Fibroblast of lung (primary cell): ENCODE data around the gene OGFR.

Experiments
- EZH2 ChIP-seq: IDR thresholded peaks from 2 replicates; pipeline ENCODE4 v1.5.1; 2012; ENCODE audit warnings: low read length, control low read depth, mild to moderate bottlenecking; ENCODE audit errors: missing control alignments
- TF ChIP-seq, protein P1 (sequence below), 2 donors: IDR thresholded peaks in 1 of 2; conservative IDR thresholded peaks in 1 of 2; 1 replicate in 1 of 2; 2 replicates in 1 of 2; pipeline ENCODE4 v1.5.1; 2011 to 2012; ENCODE audit warnings: low read length in 2 of 2, control low read depth in 1 of 2, inconsistent platforms in 1 of 2, low read depth in 1 of 2, mild to moderate bottlenecking in 1 of 2

DNA sequence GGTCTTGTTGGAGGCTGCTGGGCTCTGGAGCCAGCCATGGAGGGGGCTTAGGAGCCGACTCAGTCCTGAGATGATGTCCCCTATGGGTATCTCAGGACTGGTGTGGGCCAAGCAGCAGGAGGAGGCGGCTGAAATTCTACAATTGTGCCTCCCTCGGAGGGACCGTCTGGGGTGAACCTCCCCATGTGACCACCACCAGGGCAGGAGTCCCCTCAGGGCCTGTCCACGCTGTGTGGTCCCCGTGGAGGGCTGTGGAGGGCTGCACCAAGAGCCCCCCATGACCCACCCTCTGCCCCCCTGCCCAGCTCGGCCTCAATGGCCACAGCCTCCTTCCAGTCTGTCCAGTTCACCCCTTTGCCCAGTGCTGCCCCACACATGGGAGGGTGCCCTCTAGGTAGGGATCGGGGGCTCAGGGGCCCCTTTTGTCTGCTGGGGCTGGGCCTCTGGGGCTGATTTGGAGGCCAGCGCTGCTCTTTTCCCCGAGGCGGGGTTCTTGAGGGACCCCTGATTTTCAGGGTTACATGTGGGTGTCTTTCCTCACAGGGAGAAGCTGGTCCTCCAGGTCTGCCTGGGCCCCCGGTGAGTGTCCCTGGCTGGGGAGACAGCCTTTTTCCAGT, 13.4 kb downstream of the OGFR start:
- TF ChIP-seq EZH2 = no peak
- TF ChIP-seq, protein P1, sequence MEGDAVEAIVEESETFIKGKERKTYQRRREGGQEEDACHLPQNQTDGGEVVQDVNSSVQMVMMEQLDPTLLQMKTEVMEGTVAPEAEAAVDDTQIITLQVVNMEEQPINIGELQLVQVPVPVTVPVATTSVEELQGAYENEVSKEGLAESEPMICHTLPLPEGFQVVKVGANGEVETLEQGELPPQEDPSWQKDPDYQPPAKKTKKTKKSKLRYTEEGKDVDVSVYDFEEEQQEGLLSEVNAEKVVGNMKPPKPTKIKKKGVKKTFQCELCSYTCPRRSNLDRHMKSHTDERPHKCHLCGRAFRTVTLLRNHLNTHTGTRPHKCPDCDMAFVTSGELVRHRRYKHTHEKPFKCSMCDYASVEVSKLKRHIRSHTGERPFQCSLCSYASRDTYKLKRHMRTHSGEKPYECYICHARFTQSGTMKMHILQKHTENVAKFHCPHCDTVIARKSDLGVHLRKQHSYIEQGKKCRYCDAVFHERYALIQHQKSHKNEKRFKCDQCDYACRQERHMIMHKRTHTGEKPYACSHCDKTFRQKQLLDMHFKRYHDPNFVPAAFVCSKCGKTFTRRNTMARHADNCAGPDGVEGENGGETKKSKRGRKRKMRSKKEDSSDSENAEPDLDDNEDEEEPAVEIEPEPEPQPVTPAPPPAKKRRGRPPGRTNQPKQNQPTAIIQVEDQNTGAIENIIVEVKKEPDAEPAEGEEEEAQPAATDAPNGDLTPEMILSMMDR (conservative IDR thresholded peaks at IDR 0.05 in 1 of 2, IDR thresholded peaks at IDR 0.05 in 1 of 2; ENCODE audit: low read depth in 1 of 2, low read length in 2 of 2) = no peak
